ENCODE results near the gene SLC6A6.

GRCh38 chr3:14366915-14367823 lies 35.2 kb upstream of the SLC6A6 start:
- TF ChIP-seq CTCF (IDR thresholded peaks at IDR 0.05) (no peak), POLR2AphosphoS5 (IDR thresholded peaks at IDR 0.05) (no peak), POLR2A (IDR thresholded peaks at IDR 0.05) (no peak)
